Measurements from ENCODE around the gene PLA2G2E. TPM values are rescaled to one million over a fixed set of nuclear protein-coding genes. Genes with fewer than 3 reads are reported as not detected.

The PLA2G2E gene
- total RNA-seq, 2 donors from 2014 or later: not detected

DNA sequence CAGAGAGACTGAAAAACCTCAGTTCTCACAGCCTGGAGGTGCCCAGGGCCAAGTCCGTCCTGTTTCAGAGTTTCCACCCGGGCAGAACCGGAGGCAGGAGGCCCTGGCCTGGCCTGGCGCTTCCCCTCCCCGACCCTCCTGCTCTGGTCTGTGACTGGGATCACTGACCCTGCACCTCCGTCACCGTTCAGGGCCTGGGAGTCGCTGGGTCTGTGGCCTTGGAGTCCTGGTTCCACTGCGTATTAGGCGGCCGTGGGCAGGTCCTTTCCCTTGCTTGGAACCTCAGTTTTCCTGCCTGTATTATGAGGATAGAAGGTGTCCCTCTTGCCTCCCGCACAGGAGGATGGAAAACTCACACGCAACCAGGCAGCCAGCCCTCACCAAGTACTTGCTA is 533 bp upstream of the PLA2G2E start:
- Histone ChIP-seq H3K27me3 (replicated peaks; ENCODE audit: insufficient read depth) (no peaks in the 10 kb centered on the region), H3K36me3 (no peaks in the 10 kb centered on the region), H3K4me3 (no peak overlapping the region), H3K4me1 (ENCODE audit: control insufficient read depth in 1 of 2, low read depth in 2 of 2) (no peaks in the 10 kb centered on the region), H3K9me3 (no peaks in the 10 kb centered on the region), H3K27ac (no peak overlapping the region)
- no peak for DNase-seq (ENCODE audit: low spot score)
- no peak for ATAC-seq (ENCODE audit: insufficient number of reproducible peaks, low FRiP score, low read depth)
- TF ChIP-seq, protein P1, sequence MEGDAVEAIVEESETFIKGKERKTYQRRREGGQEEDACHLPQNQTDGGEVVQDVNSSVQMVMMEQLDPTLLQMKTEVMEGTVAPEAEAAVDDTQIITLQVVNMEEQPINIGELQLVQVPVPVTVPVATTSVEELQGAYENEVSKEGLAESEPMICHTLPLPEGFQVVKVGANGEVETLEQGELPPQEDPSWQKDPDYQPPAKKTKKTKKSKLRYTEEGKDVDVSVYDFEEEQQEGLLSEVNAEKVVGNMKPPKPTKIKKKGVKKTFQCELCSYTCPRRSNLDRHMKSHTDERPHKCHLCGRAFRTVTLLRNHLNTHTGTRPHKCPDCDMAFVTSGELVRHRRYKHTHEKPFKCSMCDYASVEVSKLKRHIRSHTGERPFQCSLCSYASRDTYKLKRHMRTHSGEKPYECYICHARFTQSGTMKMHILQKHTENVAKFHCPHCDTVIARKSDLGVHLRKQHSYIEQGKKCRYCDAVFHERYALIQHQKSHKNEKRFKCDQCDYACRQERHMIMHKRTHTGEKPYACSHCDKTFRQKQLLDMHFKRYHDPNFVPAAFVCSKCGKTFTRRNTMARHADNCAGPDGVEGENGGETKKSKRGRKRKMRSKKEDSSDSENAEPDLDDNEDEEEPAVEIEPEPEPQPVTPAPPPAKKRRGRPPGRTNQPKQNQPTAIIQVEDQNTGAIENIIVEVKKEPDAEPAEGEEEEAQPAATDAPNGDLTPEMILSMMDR (IDR thresholded peaks at IDR 0.05): no peak

DNA sequence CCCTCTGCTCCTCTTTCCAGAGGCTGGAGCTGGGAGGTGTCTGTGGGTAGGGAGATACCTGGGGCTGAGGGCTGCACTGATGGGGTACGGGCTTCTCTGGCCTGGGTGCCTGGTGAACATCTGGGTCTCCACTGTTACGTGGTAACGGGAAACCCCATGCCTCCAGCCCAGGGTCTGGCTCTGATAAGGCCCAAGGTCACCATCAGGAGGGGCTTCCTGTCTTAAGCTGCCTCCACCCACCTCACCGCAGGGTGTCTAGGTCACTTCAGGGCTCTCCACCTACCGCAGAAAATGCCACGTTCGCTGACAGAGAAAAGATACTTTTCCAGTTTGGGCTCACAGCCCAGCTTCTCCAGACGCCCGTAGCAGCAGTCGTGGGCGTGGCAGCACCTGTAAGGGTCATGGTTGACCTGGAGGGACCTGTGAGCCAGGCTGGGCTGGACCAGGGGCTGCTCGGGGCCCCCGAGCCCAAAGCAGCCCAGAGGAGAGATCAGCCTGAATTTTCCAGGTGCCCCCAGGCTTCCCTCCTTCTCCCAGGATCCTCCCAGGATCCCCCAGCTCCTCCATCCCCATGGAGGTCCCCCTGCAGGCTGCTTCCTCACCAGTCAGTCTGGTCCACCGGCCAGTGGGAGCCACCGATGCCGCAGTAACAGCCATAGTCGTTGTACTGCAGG is 1.3 kb downstream of the PLA2G2E start:
- TF ChIP-seq, protein P1 (IDR thresholded peaks at IDR 0.05): no peak
- H3K27ac ChIP-seq: no peak overlapping the region
- H3K4me1 ChIP-seq (ENCODE audit: control insufficient read depth in 1 of 2, low read depth in 2 of 2): no peaks in the 10 kb centered on the region
- no peaks in the 10 kb centered on the region for H3K27me3 ChIP-seq (replicated peaks; ENCODE audit: insufficient read depth)
- H3K9me3 ChIP-seq: no peaks in the 10 kb centered on the region
- no peak for ATAC-seq (ENCODE audit: insufficient number of reproducible peaks, low FRiP score, low read depth)
- DNase-seq (ENCODE audit: low spot score): no peak
- no peak overlapping the region for H3K4me3 ChIP-seq
- H3K36me3 ChIP-seq: no peaks in the 10 kb centered on the region

DNA sequence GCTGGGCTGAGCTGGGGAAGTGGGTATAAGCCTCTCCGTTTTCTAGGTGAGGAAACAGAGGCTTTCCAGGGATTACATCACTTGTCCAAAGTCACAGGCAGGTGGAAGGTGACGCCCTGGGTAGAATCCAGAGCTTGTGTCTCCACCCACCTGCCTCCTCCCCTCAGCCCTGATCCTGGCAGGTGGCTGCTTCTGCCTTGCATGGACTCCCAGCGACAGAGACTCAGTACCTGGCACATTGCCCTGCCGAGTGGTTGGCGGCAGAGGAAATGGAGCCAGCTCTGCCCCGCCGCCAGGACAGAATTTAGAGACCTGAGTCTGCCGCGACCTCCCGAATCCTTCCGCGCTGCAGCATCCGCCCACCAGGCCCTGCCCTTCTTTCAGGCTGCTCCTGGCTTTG is 2.1 kb downstream of the PLA2G2E start:
- Histone ChIP-seq H3K27me3 (replicated peaks; ENCODE audit: insufficient read depth) (no peaks in the 10 kb centered on the region), H3K36me3 (no peaks in the 10 kb centered on the region), H3K4me3 (no peak overlapping the region), H3K9me3 (no peaks in the 10 kb centered on the region), H3K4me1 (ENCODE audit: control insufficient read depth in 1 of 2, low read depth in 2 of 2) (no peaks in the 10 kb centered on the region), H3K27ac (no peak overlapping the region)
- TF ChIP-seq, protein P1 (IDR thresholded peaks at IDR 0.05): no peak
- DNase-seq (ENCODE audit: low spot score): no peak
- ATAC-seq (ENCODE audit: insufficient number of reproducible peaks, low FRiP score, low read depth): no peak

DNA sequence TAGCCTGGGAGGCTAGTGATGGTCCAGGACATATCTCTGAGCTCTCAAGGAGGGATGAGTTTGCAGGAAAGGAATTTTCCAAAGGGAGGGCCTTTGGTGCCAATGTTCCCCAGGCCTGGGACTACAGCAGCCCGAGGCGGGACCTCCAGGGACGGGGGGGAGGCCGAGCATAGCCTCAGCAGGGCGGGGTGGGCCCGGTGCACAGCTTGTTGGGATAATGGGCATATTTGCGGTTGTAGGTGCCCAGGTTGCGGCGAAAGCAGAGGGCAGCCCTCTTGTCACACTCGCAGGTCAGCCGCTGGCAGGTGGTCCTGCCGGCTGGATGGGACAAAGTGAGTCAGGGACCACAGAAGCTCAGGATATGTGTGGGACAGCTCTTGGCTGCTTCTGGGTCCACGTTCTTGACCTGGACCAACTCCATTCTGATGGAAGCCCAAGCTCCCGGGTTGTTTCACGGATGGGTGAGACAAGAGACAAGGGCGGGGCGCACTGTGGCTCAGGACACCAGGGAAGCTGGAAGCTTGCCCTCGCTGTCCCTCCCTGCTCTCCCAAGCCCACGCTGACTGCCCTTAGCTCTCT is 3.2 kb downstream of the PLA2G2E start:
- Histone ChIP-seq H3K4me3 (no peak overlapping the region), H3K27ac (no peak overlapping the region), H3K9me3 (no peaks in the 10 kb centered on the region), H3K4me1 (ENCODE audit: control insufficient read depth in 1 of 2, low read depth in 2 of 2) (no peaks in the 10 kb centered on the region), H3K27me3 (replicated peaks; ENCODE audit: insufficient read depth) (no peaks in the 10 kb centered on the region), H3K36me3 (no peaks in the 10 kb centered on the region)
- DNase-seq (ENCODE audit: low spot score) (no peak), ATAC-seq (ENCODE audit: insufficient number of reproducible peaks, low FRiP score, low read depth) (no peak)
- TF ChIP-seq, protein P1 (IDR thresholded peaks at IDR 0.05): no peak

DNA sequence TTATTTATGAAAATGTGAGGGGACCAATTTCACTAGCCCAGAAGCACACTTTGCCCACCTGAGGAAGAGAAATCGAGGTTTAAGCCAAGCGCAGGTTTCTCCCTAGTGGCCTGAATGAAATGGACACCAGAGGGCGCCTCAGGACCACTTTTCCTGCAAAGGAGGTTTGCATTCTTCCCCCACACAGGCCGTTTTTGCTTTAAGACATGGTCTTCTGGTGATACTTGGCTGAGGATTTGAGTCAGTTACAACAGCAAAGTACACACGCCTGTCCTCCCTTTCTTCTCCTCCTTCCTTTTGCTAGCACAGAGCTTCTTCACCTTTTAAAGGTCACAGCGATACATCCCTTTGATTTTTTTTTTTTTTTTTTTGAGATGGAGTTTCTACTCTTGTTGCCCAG is 5.4 kb downstream of the PLA2G2E start:
- H3K27ac ChIP-seq: no peak overlapping the region
- peaks cover 5% of the 10 kb centered on the region for H3K36me3 ChIP-seq
- no peaks in the 10 kb centered on the region for H3K27me3 ChIP-seq (replicated peaks; ENCODE audit: insufficient read depth)
- no peak overlapping the region for H3K4me3 ChIP-seq
- no peaks in the 10 kb centered on the region for H3K4me1 ChIP-seq (ENCODE audit: control insufficient read depth in 1 of 2, low read depth in 2 of 2)
- peak; percentile 39 for DNase-seq (ENCODE audit: low spot score)
- ATAC-seq (ENCODE audit: insufficient number of reproducible peaks, low FRiP score, low read depth): no peak
- H3K9me3 ChIP-seq: no peaks in the 10 kb centered on the region
- TF ChIP-seq, protein P1 (IDR thresholded peaks at IDR 0.05): peak; percentile 88

All from thoracic aorta (tissue), 2 donors.